Activated CD4-positive, CD25-positive, alpha-beta regulatory T cell (primary cell): ENCODE results near the gene FBXO47.
"Not testable (repeated sequence)": the region's sequence is repeated elsewhere in the genome, so short reads cannot be mapped to it uniquely, and the experiment has no call there.

Experiments
- DNase-seq, 4 experiments: peaks; one replicate each; lab custom pipeline; 2025; lab: John Stamatoyannopoulos, UW

The FBXO47 gene

DNA sequence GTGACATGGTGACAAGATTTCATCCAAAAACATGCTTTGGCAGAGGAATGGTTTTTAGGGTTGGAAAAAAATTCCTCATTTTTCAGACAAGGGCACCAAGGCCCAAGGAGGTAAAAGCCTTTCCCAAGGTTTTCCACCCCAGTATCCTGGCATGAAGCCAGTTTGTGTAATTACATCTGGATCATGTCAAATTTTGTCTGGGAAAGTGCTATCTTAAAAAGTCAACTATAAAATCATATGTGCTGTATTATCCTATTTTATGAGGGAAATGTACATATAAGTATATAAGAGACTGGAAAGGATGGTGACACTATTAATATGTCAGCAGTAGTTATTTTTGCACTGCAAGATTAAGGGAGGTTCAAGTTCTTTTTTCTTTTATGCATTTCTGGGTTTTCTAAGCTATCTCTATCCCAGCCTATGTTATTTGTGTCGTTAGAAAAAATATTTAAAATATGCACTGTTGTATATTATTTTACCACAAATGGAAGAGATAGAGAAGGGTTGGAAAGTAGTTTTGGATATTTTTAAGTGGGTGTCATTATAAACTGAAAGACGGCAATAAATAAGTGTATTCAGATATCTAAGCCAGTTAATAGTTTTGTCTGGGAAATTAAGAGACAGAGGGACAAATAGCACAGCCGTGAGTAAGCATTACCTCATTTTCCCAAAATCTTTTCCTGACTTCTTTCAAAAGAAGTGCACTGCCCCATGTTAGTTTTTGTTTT lies 13.5 kb upstream of the FBXO47 start:
- DNase-seq: no peak

GRCh38 chr17:38978180-38978579 lies 11.0 kb upstream of the FBXO47 start:
- DNase-seq: no peak

- not testable (repeated sequence) for DNase-seq
These were observed 9.0 kb upstream of the FBXO47 start for GRCh38 chr17:38976187-38976551.

- DNase-seq: no peak
These were observed 3.6 kb upstream of the FBXO47 start for GRCh38 chr17:38970804-38971203.

GRCh38 chr17:38970128-38970527 lies 2.9 kb upstream of the FBXO47 start:
- no peak for DNase-seq

- DNase-seq: no peak
These were observed 2.1 kb upstream of the FBXO47 start for GRCh38 chr17:38969281-38969680.

- no peak for DNase-seq
These were observed 5.8 kb downstream of the FBXO47 start for GRCh38 chr17:38961413-38961812.

DNA sequence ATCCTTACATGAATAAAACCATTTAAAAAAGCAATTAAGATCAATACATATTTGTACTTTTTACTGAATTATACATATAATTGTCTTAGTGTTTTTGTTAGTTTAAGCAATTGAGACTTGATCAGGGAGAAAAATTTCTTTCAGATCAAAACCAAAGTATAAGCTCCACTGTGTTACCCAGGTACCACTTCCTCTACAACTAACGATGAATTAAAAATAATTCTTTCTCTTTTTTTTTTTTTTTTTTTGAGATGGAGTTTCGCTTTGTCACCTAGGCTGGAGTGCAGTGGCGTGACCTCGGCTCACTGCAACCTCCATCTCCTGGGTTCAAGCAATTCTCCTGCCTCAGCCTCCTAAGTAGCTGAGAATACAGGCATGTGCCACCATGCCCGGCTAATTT lies 6.8 kb downstream of the FBXO47 start:
- DNase-seq: no peak

DNA sequence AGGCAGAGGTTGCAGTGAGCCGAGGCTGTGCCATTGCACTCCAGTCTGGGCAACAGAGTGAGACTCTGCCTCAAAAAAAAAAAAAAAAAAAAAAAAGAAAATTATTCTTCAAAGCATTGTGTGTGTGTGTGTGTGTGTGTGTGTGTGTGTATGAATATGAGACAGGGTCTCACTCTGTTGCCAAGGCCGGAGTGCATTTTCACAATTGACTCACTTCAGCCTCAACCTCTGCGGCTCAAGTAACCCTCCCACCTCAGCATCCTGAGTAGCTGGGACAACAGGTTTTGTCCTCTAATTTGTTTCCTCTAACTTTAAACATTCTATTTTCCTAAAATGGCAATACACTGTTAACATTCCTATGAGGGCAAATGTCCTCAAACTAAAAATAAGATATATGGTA lies 7.7 kb downstream of the FBXO47 start:
- DNase-seq: no peak

GRCh38 chr17:38958756-38959155 lies 8.4 kb downstream of the FBXO47 start:
- DNase-seq: no peak

GRCh38 chr17:38958326-38958725 lies 8.9 kb downstream of the FBXO47 start:
- DNase-seq: no peak

DNA sequence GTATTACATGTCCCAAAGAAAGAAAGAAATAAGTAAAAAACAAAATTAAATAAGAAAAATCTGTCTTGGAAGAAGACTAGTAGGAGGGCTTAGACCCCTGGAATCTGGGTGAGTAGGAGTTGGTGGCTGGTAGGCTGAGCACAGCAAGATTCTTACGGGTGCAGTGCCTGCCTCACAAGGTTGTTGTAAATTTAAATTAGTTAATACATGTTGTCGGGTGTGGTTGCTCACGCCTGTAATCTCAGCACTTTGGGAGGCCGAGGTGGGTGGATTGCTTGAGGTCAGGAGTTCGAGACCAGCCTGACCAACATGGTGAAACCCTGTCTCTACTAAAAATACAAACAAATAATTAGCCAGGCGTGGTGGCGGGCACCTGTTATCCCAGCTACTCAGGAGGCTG lies 13.4 kb downstream of the FBXO47 start:
- not testable (repeated sequence) for DNase-seq

DNA sequence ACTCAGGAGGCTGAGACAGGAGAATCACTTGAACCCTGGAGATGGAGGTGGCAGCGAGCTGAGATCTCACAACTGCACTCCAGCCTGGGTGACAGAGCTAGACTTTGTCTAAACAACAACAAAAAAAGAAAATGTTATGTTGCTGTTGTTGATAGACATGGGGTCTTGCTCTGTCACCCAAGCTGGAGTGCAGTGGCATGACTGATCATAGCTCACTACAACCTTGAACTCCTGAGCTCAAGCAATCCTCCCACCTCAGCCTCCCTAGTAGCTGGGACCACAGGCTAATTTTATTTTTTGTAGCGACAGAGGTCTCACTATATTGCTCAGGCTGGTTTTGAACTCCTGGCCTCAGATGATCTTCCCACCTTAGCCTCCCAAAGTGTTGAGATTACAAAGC lies 20.0 kb downstream of the FBXO47 start:
- DNase-seq: no peak

DNA sequence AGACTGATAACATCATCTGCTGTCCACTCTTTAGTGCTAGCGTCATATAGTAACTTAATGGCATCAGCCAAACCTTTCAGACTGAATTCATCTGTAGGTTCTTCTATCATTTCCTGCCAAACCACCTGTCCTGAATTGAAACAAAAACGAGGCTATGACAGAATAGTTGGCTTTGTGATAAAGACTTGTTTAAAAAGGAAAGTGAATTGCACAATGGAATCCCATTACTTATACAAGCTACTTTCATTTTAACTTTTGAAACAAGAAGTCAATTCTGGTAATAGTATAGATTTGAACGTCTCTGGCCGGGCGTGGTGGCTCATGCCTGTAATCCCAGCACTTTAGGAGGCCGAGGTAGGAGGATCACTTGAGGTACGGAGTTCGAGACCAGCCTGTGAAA lies 23.6 kb downstream of the FBXO47 start:
- DNase-seq: no peak

GRCh38 chr17:38942696-38943334 lies 24.4 kb downstream of the FBXO47 start:
- DNase-seq: no peak

GRCh38 chr17:38940404-38940803 lies 26.8 kb downstream of the FBXO47 start:
- no peak for DNase-seq

- no peak for DNase-seq
These were observed 27.2 kb downstream of the FBXO47 start for GRCh38 chr17:38939987-38940386.

- DNase-seq: not testable (repeated sequence)
These were observed 33.2 kb downstream of the FBXO47 start for GRCh38 chr17:38933962-38934361.

DNA sequence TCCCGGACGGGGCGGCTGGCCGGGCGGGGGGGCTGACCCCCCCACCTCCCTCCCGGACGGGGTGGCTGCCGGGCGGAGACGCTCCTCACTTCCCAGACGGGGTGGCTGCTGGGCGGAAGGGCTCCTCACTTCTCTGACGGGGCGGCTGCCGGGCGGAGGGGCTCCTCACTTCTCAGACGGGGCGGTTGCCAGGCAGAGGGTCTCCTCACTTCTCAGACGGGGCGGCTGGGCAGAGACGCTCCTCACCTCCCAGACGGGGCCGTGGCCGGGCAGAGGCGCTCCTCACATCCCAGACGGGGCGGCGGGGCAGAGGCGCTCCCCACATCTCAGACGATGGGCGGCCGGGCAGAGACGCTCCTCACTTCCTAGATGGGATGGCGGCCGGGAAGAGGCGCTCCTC lies 36.4 kb downstream of the FBXO47 start:
- DNase-seq: not testable (repeated sequence)

- no peak for DNase-seq
These were observed 40.7 kb downstream of the FBXO47 start for GRCh38 chr17:38926293-38927070.

DNA sequence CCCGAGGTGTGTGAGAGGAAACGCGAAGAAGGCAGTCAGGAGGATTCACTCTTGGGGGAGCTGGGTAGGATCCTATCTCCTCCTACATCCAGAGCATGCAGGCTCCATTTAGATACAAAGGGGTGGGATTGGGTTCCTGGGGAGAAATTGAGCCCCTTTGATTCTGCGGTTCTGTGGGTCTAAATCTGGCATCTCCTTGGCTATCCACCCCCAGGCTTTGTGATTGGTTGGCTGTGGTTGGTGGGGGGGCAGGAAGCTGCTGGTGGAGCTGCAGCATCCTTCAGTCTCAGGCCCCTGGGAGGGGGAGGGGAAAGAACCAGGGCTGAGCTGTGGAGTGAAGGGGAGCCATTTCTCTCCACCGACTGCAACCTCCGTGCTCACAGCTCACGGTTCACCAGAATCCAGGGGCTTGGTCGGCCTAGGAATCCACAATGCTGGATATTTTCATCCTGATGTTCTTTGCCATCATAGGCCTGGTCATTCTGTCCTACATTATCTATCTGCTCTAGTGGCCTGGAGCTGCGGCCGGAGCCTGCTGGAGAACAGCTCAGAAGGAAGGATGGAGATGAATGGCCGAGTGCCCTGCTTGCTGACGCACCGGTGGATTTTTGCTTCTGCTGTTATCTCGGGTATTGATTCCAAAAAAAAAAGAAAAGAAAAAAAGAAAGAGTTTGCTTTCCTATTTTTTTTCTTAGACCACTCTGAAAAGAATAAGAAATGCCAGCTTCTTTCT lies 41.8 kb downstream of the FBXO47 start, which contains the start of gene LASP1NB:
LASP1NB (plus strand) TSS at position 352 of the 733 bp plus-strand sequence.
- peak in 2 of 4 experiments; percentile 9 to 19 for DNase-seq
